Lower leg skin (tissue), 4 donors: Measurements from ENCODE around the gene RSPH9. TPM values are rescaled to one million over a fixed set of nuclear protein-coding genes. Genes with fewer than 3 reads are reported as not detected.

Source experiments
- DNase-seq, 2 donors: peaks; one replicate each; pipeline ENCODE4 v3.0.0-alpha.2; 2019; ENCODE audit warnings: low spot score in 2 of 2
- H3K4me3 ChIP-seq: fragments of 200-600 bp; sonication (generic); 2 replicates; pipeline ENCODE4 v1.5.1; 2017; ENCODE audit warnings: mild to moderate bottlenecking, low read depth; ENCODE audit not compliant: poor library complexity, severe bottlenecking
- CTCF ChIP-seq, 3 donors: fragments of 450-650 bp; IDR thresholded peaks; one replicate each; pipeline ENCODE4 v1.5.1; 2016; ENCODE audit warnings: antibody characterized with exemption in 3 of 3, mild to moderate bottlenecking in 3 of 3, moderate library complexity in 2 of 3
- POLR2A ChIP-seq, 2 donors: fragments of 450-650 bp; IDR thresholded peaks; one replicate each; pipeline ENCODE4 v1.6.1; 2016 to 2017; ENCODE audit warnings: antibody characterized with exemption in 2 of 2, mild to moderate bottlenecking in 1 of 2, moderate library complexity in 1 of 2
- WGBS, 2 donors: methylation state at CpG; one replicate each; pipeline ENCODE4 v1.1.5; 2018; 5-methylcytosine and 5-hydroxymethylcytosine counted together
- intact Hi-C: fragments of 100-400 bp; cut with DNase I; formaldehyde crosslinking; loops from one replicate; pipeline ENCODE4 v1.15.0; 2023; ENCODE audit warnings: low total_unique reads
- total RNA-seq, 4 donors: library from RNA; depleted of rRNA; stranded (reverse); fragments of >200 nt; gene quantifications; one replicate each; pipeline ENCODE4 v1.1.0, GENCODE V29; 2016

Gene RSPH9
- total RNA-seq, 4 donors from 2014 or later: 0.17 to 0.42 TPM; not detected in 2

- DNase-seq: no peak
- WGBS, 2 donors: 0 to 31% methylated on average over 2 of the region's 2 CpGs
- TF ChIP-seq CTCF (IDR thresholded peaks at IDR 0.05) (no peak), POLR2A (IDR thresholded peaks at IDR 0.05) (no peak)
- no peak overlapping the region for H3K4me3 ChIP-seq
- intact Hi-C loops: no loop called here
Observed at GRCh38 chr6:43702171-43702533, 57.3 kb downstream of the RSPH9 start.

DNA sequence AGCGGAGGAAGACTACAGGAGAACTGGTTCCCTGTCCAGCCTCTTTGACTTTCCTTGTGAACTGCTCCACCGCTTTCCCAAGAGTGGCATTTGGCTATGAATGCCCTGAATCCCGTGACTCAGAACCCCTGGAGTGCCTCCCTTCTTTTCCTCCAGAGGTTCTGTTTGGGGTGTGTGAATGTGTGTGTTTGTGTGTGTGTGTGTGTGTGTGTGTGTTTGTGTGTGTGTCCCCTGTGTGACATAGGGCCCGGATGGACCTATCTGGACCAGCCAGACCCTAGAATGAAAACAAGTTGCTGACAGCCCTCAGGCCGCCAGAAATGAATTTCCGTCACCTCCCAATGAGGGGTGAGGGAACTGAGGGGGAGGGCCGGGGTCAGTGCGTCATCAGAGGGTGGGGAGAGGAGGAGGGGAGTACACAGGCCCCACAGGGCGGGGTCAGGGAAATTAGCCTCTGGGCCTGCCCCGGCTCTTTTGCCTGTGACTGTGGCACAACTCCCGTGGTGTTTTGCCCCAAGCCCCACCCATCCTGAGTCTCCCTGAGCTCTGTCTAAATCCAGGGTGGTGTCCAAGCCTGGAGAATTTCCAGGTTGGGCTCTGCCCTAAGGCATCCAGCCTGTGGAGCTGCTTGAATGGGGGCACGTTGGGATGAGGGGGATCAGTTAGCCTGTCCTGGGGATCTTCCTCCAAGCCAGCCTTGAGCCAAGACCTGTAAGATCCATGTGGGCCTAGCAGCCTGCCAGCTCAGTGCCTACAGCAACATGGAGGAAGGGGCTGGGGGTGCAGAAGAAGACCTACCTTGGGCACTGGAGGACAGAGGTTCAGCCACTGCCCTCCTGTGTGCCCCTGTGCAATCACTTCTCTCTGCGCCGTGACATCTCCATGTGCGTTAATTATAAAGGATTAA is 58.0 kb downstream of the RSPH9 start:
- no peak overlapping the region for H3K4me3 ChIP-seq
- intact Hi-C loops: no loop called here
- TF ChIP-seq POLR2A (IDR thresholded peaks at IDR 0.05) (no peak), CTCF (IDR thresholded peaks at IDR 0.05) (no peak)
- 20 to 27% methylated on average over 14 to 15 of the region's 15 CpGs for WGBS, 2 donors
- peak; percentile 89 to 98 for DNase-seq

GRCh38 chr6:43703512-43704429 is 58.9 kb downstream of the RSPH9 start:
- no peak overlapping the region for H3K4me3 ChIP-seq
- no peak for DNase-seq
- intact Hi-C loops: no loop called here
- TF ChIP-seq POLR2A (IDR thresholded peaks at IDR 0.05) (no peak), CTCF (IDR thresholded peaks at IDR 0.05) (no peak)
- WGBS, 2 donors: 81 to 84% methylated on average over 8 of the region's 8 CpGs

DNA sequence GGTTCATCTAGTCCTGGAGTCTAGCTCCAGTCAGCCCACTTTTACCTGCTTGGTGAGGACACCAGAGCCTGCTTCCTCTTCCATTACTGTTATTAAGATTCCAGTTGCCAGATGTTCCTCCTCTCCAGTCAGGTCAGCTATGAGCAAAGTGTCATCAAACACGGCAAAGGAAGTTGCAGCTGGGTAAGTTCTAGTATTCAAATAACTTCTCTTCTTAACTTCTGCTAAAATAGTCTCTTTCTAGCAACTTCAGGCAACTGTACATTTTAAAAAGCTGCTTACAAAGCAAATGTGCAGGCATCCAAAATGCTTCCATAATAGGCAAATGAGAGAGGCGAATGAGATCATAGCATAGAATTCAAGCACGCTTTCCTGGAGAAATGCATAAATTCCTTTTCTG is 61.2 kb downstream of the RSPH9 start:
- no peak for DNase-seq
- 22 to 32% methylated on average over 3 of the region's 3 CpGs for WGBS, 2 donors
- TF ChIP-seq CTCF (IDR thresholded peaks at IDR 0.05) (no peak), POLR2A (IDR thresholded peaks at IDR 0.05) (no peak)
- no peak overlapping the region for H3K4me3 ChIP-seq
- intact Hi-C loops: no loop called here

DNA sequence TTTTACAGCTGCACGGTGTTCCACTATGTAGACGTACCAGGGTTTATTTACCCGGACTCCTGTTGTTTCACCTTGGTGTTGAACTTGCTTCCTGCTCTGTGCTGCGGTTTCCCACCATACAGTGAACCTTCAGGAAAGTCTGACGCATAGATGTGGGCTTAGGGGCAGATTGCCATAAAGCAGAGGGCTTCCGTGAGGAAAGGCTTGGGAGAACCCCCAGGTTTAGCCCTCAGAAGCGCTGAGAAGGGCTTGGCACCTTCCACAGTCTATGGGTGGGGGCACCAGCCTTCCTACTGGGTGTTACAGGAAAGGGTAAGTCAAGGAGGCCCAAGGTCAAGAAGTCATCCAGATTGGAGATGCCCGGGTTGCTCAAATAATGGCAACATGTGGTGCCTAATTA is 62.0 kb downstream of the RSPH9 start:
- intact Hi-C loops: no loop called here
- no peak for TF ChIP-seq POLR2A (IDR thresholded peaks at IDR 0.05)
- peak in 1 of 3 donors; percentile 89 for TF ChIP-seq CTCF (IDR thresholded peaks at IDR 0.05)
- 73 to 88% methylated on average over 8 of the region's 8 CpGs for WGBS, 2 donors
- no peak overlapping the region for H3K4me3 ChIP-seq
- no peak for DNase-seq
